Measurements from ENCODE around the gene ARL2BP. TPM values are rescaled to one million over a fixed set of nuclear protein-coding genes. Genes with fewer than 3 reads are reported as not detected.
"Not testable (repeated sequence)": the region's sequence is repeated elsewhere in the genome, so short reads cannot be mapped to it uniquely, and the experiment has no call there.

The ARL2BP gene
- total RNA-seq, 1 experiment from 2014 or later, result 10.6 TPM

- CTCF ChIA-PET; H3K4me3 Mint-ChIP-seq; H3K4me1 Mint-ChIP-seq; H3K9me3 Mint-ChIP-seq; POLR2A ChIA-PET; DNase-seq (ENCODE audit: low spot score); ATAC-seq; H3K27ac Mint-ChIP-seq; H3K27me3 Mint-ChIP-seq (ENCODE audit: low read depth): not testable (repeated sequence)
- peaks cover 24% of the 10 kb centered on the region for H3K36me3 Mint-ChIP-seq
These were observed 44.1 kb upstream of the ARL2BP start for GRCh38 chr16:57200926-57201325.

GRCh38 chr16:57202095-57202886, 42.8 kb upstream of the ARL2BP start:
- Mint-ChIP-seq H3K27ac (no peak overlapping the region; the same call in 1 of the 2 replicates), H3K36me3 (peaks cover 27% of the 10 kb centered on the region), H3K4me3 (no peak overlapping the region), H3K9me3 (peaks cover 6% of the 10 kb centered on the region; the same call in 1 of the 2 replicates), H3K27me3 (ENCODE audit: low read depth) (no peaks in the 10 kb centered on the region), H3K4me1 (no peaks in the 10 kb centered on the region)
- CTCF ChIA-PET, result no interaction called here
- no peak for ATAC-seq
- TF ChIP-seq ATF1 (CRISPR knock-in tag; IDR thresholded peaks at IDR 0.05), result no peak
- TF ChIP-seq RELA (CRISPR knock-in tag; IDR thresholded peaks at IDR 0.05; ENCODE audit: borderline replicate concordance), result no peak
- no peak for TF ChIP-seq GABPB1 (CRISPR knock-in tag; IDR thresholded peaks at IDR 0.05)
- TF ChIP-seq ELF4 (CRISPR knock-in tag; IDR thresholded peaks at IDR 0.05; ENCODE audit: low read depth), result no peak
- no peak for TF ChIP-seq ZBTB21 (CRISPR knock-in tag; IDR thresholded peaks at IDR 0.05; ENCODE audit: borderline replicate concordance)
- TF ChIP-seq, protein P1, sequence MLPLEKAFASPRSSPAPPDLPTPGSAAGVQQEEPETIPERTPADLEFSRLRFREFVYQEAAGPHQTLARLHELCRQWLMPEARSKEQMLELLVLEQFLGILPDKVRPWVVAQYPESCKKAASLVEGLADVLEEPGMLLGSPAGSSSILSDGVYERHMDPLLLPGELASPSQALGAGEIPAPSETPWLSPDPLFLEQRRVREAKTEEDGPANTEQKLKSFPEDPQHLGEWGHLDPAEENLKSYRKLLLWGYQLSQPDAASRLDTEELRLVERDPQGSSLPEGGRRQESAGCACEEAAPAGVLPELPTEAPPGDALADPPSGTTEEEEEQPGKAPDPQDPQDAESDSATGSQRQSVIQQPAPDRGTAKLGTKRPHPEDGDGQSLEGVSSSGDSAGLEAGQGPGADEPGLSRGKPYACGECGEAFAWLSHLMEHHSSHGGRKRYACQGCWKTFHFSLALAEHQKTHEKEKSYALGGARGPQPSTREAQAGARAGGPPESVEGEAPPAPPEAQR (CRISPR knock-in tag; IDR thresholded peaks at IDR 0.05), result no peak
- no peak for TF ChIP-seq FOXP1 (CRISPR knock-in tag; IDR thresholded peaks at IDR 0.05; ENCODE audit: borderline replicate concordance)
- TF ChIP-seq ESRRA (CRISPR knock-in tag; IDR thresholded peaks at IDR 0.05; ENCODE audit: borderline replicate concordance), result no peak
- TF ChIP-seq, protein P2, sequence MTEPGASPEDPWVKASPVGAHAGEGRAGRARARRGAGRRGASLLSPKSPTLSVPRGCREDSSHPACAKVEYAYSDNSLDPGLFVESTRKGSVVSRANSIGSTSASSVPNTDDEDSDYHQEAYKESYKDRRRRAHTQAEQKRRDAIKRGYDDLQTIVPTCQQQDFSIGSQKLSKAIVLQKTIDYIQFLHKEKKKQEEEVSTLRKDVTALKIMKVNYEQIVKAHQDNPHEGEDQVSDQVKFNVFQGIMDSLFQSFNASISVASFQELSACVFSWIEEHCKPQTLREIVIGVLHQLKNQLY (CRISPR knock-in tag; IDR thresholded peaks at IDR 0.05), result no peak
- no peak for TF ChIP-seq PRRX2 (CRISPR knock-in tag; IDR thresholded peaks at IDR 0.05)
- no peak for TF ChIP-seq ZNF416 (CRISPR knock-in tag; IDR thresholded peaks at IDR 0.05)
- no peak for TF ChIP-seq NR3C1 (CRISPR knock-in tag; conservative IDR thresholded peaks at IDR 0.05; ENCODE audit: low read depth)
- no peak for TF ChIP-seq TCF7 (CRISPR knock-in tag; IDR thresholded peaks at IDR 0.05; ENCODE audit: low read depth)
- TF ChIP-seq IRF1 (CRISPR knock-in tag; IDR thresholded peaks at IDR 0.05), result no peak
- no peak for TF ChIP-seq ZBTB43 (CRISPR knock-in tag; IDR thresholded peaks at IDR 0.05)
- no peak for TF ChIP-seq ZNF138 (CRISPR knock-in tag; conservative IDR thresholded peaks at IDR 0.05)
- DNase-seq (ENCODE audit: low spot score), result no peak
- POLR2A ChIA-PET, result no interaction called here

- ChIA-PET CTCF (no interaction called here), POLR2A (no interaction called here)
- DNase-seq (ENCODE audit: low spot score) (no peak), ATAC-seq (no peak)
- H3K36me3 Mint-ChIP-seq, result peaks cover 33% of the 10 kb centered on the region
- H3K4me1 Mint-ChIP-seq, result no peaks in the 10 kb centered on the region
- H3K9me3 Mint-ChIP-seq, result peaks cover 5% of the 10 kb centered on the region; the same call in 1 of the 2 replicates
- H3K4me3 Mint-ChIP-seq, result no peak overlapping the region
- no peaks in the 10 kb centered on the region for H3K27me3 Mint-ChIP-seq (ENCODE audit: low read depth)
- no peak overlapping the region for H3K27ac Mint-ChIP-seq
- TF ChIP-seq MYBL2 (CRISPR knock-in tag; IDR thresholded peaks at IDR 0.05) (no peak), ZNF317 (CRISPR knock-in tag; IDR thresholded peaks at IDR 0.05; ENCODE audit: borderline replicate concordance, low read depth) (no peak), FOXP4 (CRISPR knock-in tag; IDR thresholded peaks at IDR 0.05) (no peak), ZMAT4 (CRISPR knock-in tag; IDR thresholded peaks at IDR 0.05) (no peak), NR3C1 (CRISPR knock-in tag; conservative IDR thresholded peaks at IDR 0.05; ENCODE audit: low read depth) (no peak)
- TF ChIP-seq, protein P1 (CRISPR knock-in tag; IDR thresholded peaks at IDR 0.05), result no peak
- TF ChIP-seq, protein P3, sequence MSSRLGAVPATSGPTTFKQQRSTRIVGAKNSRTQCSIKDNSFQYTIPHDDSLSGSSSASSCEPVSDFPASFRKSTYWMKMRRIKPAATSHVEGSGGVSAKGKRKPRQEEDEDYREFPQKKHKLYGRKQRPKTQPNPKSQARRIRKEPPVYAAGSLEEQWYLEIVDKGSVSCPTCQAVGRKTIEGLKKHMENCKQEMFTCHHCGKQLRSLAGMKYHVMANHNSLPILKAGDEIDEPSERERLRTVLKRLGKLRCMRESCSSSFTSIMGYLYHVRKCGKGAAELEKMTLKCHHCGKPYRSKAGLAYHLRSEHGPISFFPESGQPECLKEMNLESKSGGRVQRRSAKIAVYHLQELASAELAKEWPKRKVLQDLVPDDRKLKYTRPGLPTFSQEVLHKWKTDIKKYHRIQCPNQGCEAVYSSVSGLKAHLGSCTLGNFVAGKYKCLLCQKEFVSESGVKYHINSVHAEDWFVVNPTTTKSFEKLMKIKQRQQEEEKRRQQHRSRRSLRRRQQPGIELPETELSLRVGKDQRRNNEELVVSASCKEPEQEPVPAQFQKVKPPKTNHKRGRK (CRISPR knock-in tag; IDR thresholded peaks at IDR 0.05; ENCODE audit: borderline replicate concordance), result no peak
These were observed 41.6 kb upstream of the ARL2BP start for GRCh38 chr16:57203451-57203850.

Measured in WTC11 (cell line).